H9 (cell line): ENCODE data around the gene FCRL2. TPM values are rescaled to one million over a fixed set of nuclear protein-coding genes. Genes with fewer than 3 reads are reported as not detected.

Experiments
- DNase-seq: peaks from one replicate; pipeline ENCODE4 v3.0.0-alpha.2; 2017
- H2AFZ ChIP-seq: one replicate; pipeline ENCODE4 v1.6.1; 2013; ENCODE audit warnings: mild to moderate bottlenecking, low read length, control low read depth, moderate library complexity
- H2AK5ac ChIP-seq: 2 replicates; pipeline ENCODE4 v1.6.1; 2013; ENCODE audit warnings: low read length, control low read depth, mixed read lengths; ENCODE audit not compliant: insufficient read length
- H2BK120ac ChIP-seq: one replicate; pipeline ENCODE4 v1.6.1; 2013; ENCODE audit warnings: low read depth, mild to moderate bottlenecking, low read length, control low read depth, inconsistent platforms; ENCODE audit not compliant: poor library complexity, severe bottlenecking
- H2BK12ac ChIP-seq: 2 replicates; pipeline ENCODE4 v1.6.1; 2013; ENCODE audit warnings: low read length, control low read depth, mixed read lengths, low read depth; ENCODE audit not compliant: insufficient read length
- H2BK15ac ChIP-seq: 2 replicates; pipeline ENCODE4 v1.6.1; 2013; ENCODE audit warnings: low read depth, low read length, control low read depth
- H2BK20ac ChIP-seq: one replicate; pipeline ENCODE4 v1.6.1; 2013; ENCODE audit warnings: low read depth, mild to moderate bottlenecking, low read length, control low read depth, inconsistent platforms; ENCODE audit not compliant: poor library complexity, severe bottlenecking
- H2BK5ac ChIP-seq: 2 replicates; pipeline ENCODE4 v1.6.1; 2013; ENCODE audit warnings: low read length, control low read depth, mixed read lengths; ENCODE audit not compliant: insufficient read length
- H3K14ac ChIP-seq: 2 replicates; pipeline ENCODE4 v1.6.1; 2013; ENCODE audit warnings: low read length, control low read depth; ENCODE audit not compliant: insufficient read depth
- H3K18ac ChIP-seq: 2 replicates; pipeline ENCODE4 v1.6.1; 2013; ENCODE audit warnings: low read depth, mild to moderate bottlenecking, mixed read lengths, low read length, control low read depth; ENCODE audit not compliant: insufficient read length
- H3K23ac ChIP-seq: 2 replicates; pipeline ENCODE4 v1.6.1; 2013; ENCODE audit warnings: low read length, control low read depth, mixed read lengths, low read depth; ENCODE audit not compliant: insufficient read length
- H3K23me2 ChIP-seq: 2 replicates; pipeline ENCODE4 v1.6.1; 2013; ENCODE audit warnings: low read depth, mild to moderate bottlenecking, mixed read lengths, low read length, control low read depth; ENCODE audit not compliant: insufficient read length, poor library complexity, severe bottlenecking
- H3K27ac ChIP-seq: 2 replicates; pipeline ENCODE4 v1.5.1; 2013; ENCODE audit warnings: low read length, control low read depth, mixed read lengths, low read depth; ENCODE audit not compliant: insufficient read length
- H3K27me3 ChIP-seq: 2 replicates; pipeline ENCODE4 v1.6.1; 2013; ENCODE audit warnings: low read length, control low read depth, inconsistent platforms; ENCODE audit not compliant: insufficient read depth
- H3K4ac ChIP-seq: 2 replicates; pipeline ENCODE4 v1.6.1; 2013; ENCODE audit warnings: low read depth, mild to moderate bottlenecking, control low read depth, inconsistent platforms, low read length, moderate library complexity
- H3K4me1 ChIP-seq: 2 replicates; pipeline ENCODE4 v1.6.1; 2013; ENCODE audit warnings: low read length, control low read depth, inconsistent platforms; ENCODE audit not compliant: insufficient read depth
- H3K4me2 ChIP-seq: 2 replicates; pipeline ENCODE4 v1.6.1; 2013; ENCODE audit warnings: low read length, control low read depth, mixed read lengths; ENCODE audit not compliant: insufficient read length, insufficient read depth
- H3K56ac ChIP-seq: 2 replicates; pipeline ENCODE4 v1.6.1; 2013; ENCODE audit warnings: low read depth, mild to moderate bottlenecking, mixed read lengths, low read length, control low read depth; ENCODE audit not compliant: insufficient read length
- H3K79me1 ChIP-seq: 2 replicates; pipeline ENCODE4 v1.6.1; 2013; ENCODE audit warnings: low read depth, mild to moderate bottlenecking, moderate library complexity, low read length, control low read depth, inconsistent platforms; ENCODE audit not compliant: insufficient read depth, poor library complexity, severe bottlenecking
- H3K79me2 ChIP-seq: 2 replicates; pipeline ENCODE4 v1.6.1; 2013; ENCODE audit warnings: low read length, control low read depth, inconsistent platforms; ENCODE audit not compliant: insufficient read depth
- H3K9ac ChIP-seq: 2 replicates; pipeline ENCODE4 v1.6.1; 2013; ENCODE audit warnings: low read length, control low read depth, mixed read lengths; ENCODE audit not compliant: insufficient read length; ENCODE audit errors: extremely low read depth
- H3K9me3 ChIP-seq: one replicate; pipeline ENCODE4 v1.6.1; 2013; ENCODE audit warnings: low read depth, low read length, inconsistent platforms; ENCODE audit not compliant: control insufficient read depth
- H3T11ph ChIP-seq: one replicate; pipeline ENCODE4 v1.6.1; 2013; ENCODE audit warnings: mild to moderate bottlenecking, low read length, control low read depth, inconsistent platforms
- H4K20me1 ChIP-seq: one replicate; pipeline ENCODE4 v1.6.1; 2013; ENCODE audit not compliant: control insufficient read depth, insufficient read length, insufficient read depth
- H4K5ac ChIP-seq: 2 replicates; pipeline ENCODE4 v1.6.1; 2013; ENCODE audit warnings: low read depth, mild to moderate bottlenecking, mixed read lengths, low read length, control low read depth; ENCODE audit not compliant: insufficient read length
- H4K8ac ChIP-seq: replicated peaks from 2 replicates; pipeline ENCODE4 v1.6.1; 2013; ENCODE audit warnings: low read length, control low read depth, mixed read lengths, low read depth; ENCODE audit not compliant: insufficient read length
- H4K91ac ChIP-seq: 2 replicates; pipeline ENCODE4 v1.6.1; 2013; ENCODE audit warnings: low read depth, mild to moderate bottlenecking, moderate library complexity, mixed read lengths, low read length, control low read depth; ENCODE audit not compliant: insufficient read length
- H3K27ac Mint-ChIP-seq, 3 experiments: 2 replicates in 2 of 3; 3 replicates in 1 of 3; pipeline ENCODE4 v1.8.0; 2020 to 2021; ENCODE audit warnings: mixed read lengths in 3 of 3, mild to moderate bottlenecking in 1 of 3, moderate library complexity in 1 of 3
- H3K27me3 Mint-ChIP-seq: 2 replicates; pipeline ENCODE4 v1.8.0; 2021; ENCODE audit warnings: low read depth, mild to moderate bottlenecking, moderate library complexity, mixed read lengths
- H3K36me3 Mint-ChIP-seq, 3 experiments: 2 replicates in 2 of 3; 3 replicates in 1 of 3; pipeline ENCODE4 v1.8.0; 2020 to 2021; ENCODE audit warnings: low read depth in 3 of 3, mixed read lengths in 3 of 3; ENCODE audit not compliant: insufficient read depth in 1 of 3
- H3K4me1 Mint-ChIP-seq, 2 experiments: 2 replicates each; pipeline ENCODE4 v1.8.0; 2020; ENCODE audit warnings: mixed read lengths in 2 of 2
- H3K4me3 Mint-ChIP-seq, 2 experiments: 2 replicates in 1 of 2; 3 replicates in 1 of 2; pipeline ENCODE4 v1.8.0; 2020 to 2021; ENCODE audit warnings: mild to moderate bottlenecking in 2 of 2, mixed read lengths in 2 of 2, moderate library complexity in 1 of 2
- H3K9me3 Mint-ChIP-seq, 2 experiments: 2 replicates in 1 of 2; 3 replicates in 1 of 2; pipeline ENCODE4 v1.8.0; 2020; ENCODE audit warnings: mild to moderate bottlenecking in 2 of 2, mixed read lengths in 2 of 2, moderate library complexity in 1 of 2
- WGBS: extraction: QIAGEN DNeasy Blood & Tissue Kit; methylation state at CpG from one replicate; pipeline ENCODE4 v1.1.7; 2013; ENCODE audit warnings: missing lambda C conversion rate, low lambda C conversion rate, mixed read lengths; ENCODE audit not compliant: insufficient read length; ENCODE audit errors: extremely low coverage; 5-methylcytosine and 5-hydroxymethylcytosine counted together
- total RNA-seq: library from RNA; stranded (reverse); gene quantifications from 2 replicates; pipeline ENCODE4 v1.2.1, GENCODE V29; 2021
- TF ChIP-seq, protein P1 (sequence below): fragments of 200-600 bp; sonication (generic); conservative IDR thresholded peaks from 3 replicates; pipeline ENCODE4 v1.8.0; 2021; ENCODE audit warnings: antibody characterized with exemption, mild to moderate bottlenecking

FCRL2 gene
- total RNA-seq, 1 experiment from 2014 or later, result not detected

DNA sequence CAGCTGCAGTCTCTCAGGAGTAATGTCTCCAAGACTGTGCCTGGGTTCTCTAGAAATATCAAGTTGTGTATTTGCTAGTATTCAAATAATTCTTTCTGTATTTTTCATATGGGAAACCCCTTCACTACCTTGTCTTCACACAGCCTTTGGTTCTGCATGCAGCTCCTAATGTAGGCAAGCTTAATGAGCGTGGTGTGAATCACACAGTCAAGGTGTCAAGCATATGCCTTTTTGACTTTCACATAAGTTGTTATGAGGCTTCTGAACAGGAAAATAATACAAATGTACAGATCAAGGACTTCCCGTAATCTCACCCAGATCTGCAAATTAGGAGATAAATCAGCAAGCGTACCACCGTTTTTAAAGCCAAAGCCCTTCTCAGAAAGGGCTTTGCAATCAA lies 76.2 kb downstream of the FCRL2 start, which contains the start of gene FCRL3:
TSS of gene FCRL3 (minus strand) at position 38 of the 400 bp plus-strand sequence. CDS start 280 bp downstream, outside the sequence.
- Mint-ChIP-seq H3K9me3 (no peaks in the 10 kb centered on the region), H3K27ac (no peak within 1 kb of the TSS), H3K27me3 (no peaks in the 10 kb centered on the region; the same call in 1 of the 2 replicates), H3K4me1 (peaks cover 7 to 19% of the 10 kb centered on the region in 2 experiments), H3K36me3 (no peaks in the 10 kb centered on the region), H3K4me3 (no peak within 1 kb of the TSS)
- Histone ChIP-seq H2BK20ac (no peak within 1 kb of the TSS), H3T11ph (no peak within 1 kb of the TSS), H3K18ac (no peak within 1 kb of the TSS), H3K4me1 (no peaks in the 10 kb centered on the region), H3K79me1 (no peaks in the 10 kb centered on the region), H3K23me2 (no peaks in the 10 kb centered on the region), H3K56ac (no peak within 1 kb of the TSS), H2AFZ (no peak within 1 kb of the TSS), H3K9ac (no peak within 1 kb of the TSS), H4K8ac (no peak within 1 kb of the TSS), H3K27me3 (no peaks in the 10 kb centered on the region), H3K27ac (no peak within 1 kb of the TSS), H3K4me2 (no peak within 1 kb of the TSS), H3K23ac (no peak within 1 kb of the TSS), H4K20me1 (no peaks in the 10 kb centered on the region), H2BK120ac (no peak within 1 kb of the TSS), H3K9me3 (no peaks in the 10 kb centered on the region), H2AK5ac (no peak within 1 kb of the TSS), H2BK12ac (no peak within 1 kb of the TSS), H3K79me2 (no peaks in the 10 kb centered on the region), H3K4ac (no peak within 1 kb of the TSS), H3K14ac (no peak within 1 kb of the TSS), H4K5ac (no peak within 1 kb of the TSS), H2BK5ac (no peak within 1 kb of the TSS), H4K91ac (no peak within 1 kb of the TSS), H2BK15ac (no peak within 1 kb of the TSS)
- TF ChIP-seq, protein P1, sequence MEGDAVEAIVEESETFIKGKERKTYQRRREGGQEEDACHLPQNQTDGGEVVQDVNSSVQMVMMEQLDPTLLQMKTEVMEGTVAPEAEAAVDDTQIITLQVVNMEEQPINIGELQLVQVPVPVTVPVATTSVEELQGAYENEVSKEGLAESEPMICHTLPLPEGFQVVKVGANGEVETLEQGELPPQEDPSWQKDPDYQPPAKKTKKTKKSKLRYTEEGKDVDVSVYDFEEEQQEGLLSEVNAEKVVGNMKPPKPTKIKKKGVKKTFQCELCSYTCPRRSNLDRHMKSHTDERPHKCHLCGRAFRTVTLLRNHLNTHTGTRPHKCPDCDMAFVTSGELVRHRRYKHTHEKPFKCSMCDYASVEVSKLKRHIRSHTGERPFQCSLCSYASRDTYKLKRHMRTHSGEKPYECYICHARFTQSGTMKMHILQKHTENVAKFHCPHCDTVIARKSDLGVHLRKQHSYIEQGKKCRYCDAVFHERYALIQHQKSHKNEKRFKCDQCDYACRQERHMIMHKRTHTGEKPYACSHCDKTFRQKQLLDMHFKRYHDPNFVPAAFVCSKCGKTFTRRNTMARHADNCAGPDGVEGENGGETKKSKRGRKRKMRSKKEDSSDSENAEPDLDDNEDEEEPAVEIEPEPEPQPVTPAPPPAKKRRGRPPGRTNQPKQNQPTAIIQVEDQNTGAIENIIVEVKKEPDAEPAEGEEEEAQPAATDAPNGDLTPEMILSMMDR, result no peak
- WGBS, result no CpG with 5 or more reads among the region's 4 CpGs
- DNase-seq, result no peak
